Panc1 (cell line): ENCODE results near the gene UBE2V1. TPM values are rescaled to one million over a fixed set of nuclear protein-coding genes. Genes with fewer than 3 reads are reported as not detected.

Source experiments
- ATAC-seq: fragments of 200-7000 bp; cut with Tn5 transposase; 2 replicates; pipeline ENCODE4 v1.9.1; 2020; ENCODE audit warnings: mild to moderate bottlenecking, moderate library complexity
- BruUV-seq: library from RNA; stranded (reverse); fragments of 400-500 nt; replicated peaks from 2 replicates; lab custom pipeline; 2021; lab: Mats Ljungman, UMichigan
- CTCF ChIA-PET: fragments of 300-600 bp; sonication (Branson Sonifier 250); formaldehyde crosslinking; loops from one replicate; lab custom pipeline; 2022; ENCODE audit warnings: antibody characterized with exemption; lab: Charles Lee
- POLR2A ChIA-PET: fragments of 300-600 bp; sonication (Branson Sonifier 250); formaldehyde crosslinking; loops from one replicate; lab custom pipeline; 2022; ENCODE audit warnings: antibody characterized with exemption; lab: Charles Lee
- DNase-seq: peaks from one replicate; pipeline ENCODE4 v3.0.0-alpha.2; 2010; ENCODE audit warnings: low read depth, low spot score
- H3K27ac ChIP-seq: 2 replicates; pipeline ENCODE4 v1.5.1; 2011; ENCODE audit warnings: mild to moderate bottlenecking, low read length, inconsistent platforms
- H3K27me3 ChIP-seq: fragments of 200-500 bp; sonication (Bioruptor generic); 2 replicates; pipeline ENCODE4 v1.6.0; 2014; ENCODE audit warnings: low read length, inconsistent platforms; ENCODE audit not compliant: control insufficient read depth, insufficient read depth
- H3K36me3 ChIP-seq: fragments of 200-500 bp; sonication (Bioruptor generic); 2 replicates; pipeline ENCODE4 v1.5.1; 2014; ENCODE audit warnings: inconsistent platforms, mild to moderate bottlenecking, low read length, moderate library complexity; ENCODE audit not compliant: control insufficient read depth, insufficient read depth
- H3K4me1 ChIP-seq: 2 replicates; pipeline ENCODE4 v1.5.1; 2011; ENCODE audit warnings: inconsistent platforms, mild to moderate bottlenecking, low read length, moderate library complexity; ENCODE audit not compliant: control insufficient read depth, insufficient read depth
- H3K4me3 ChIP-seq, 2 experiments: 2 replicates each; pipeline ENCODE4 v1.5.1; 2011 to 2012; ENCODE audit warnings: low read depth in 2 of 2, low read length in 2 of 2, mild to moderate bottlenecking in 2 of 2, inconsistent platforms in 1 of 2, moderate library complexity in 1 of 2
- H3K9me3 ChIP-seq: fragments of 200-500 bp; sonication (Bioruptor generic); 2 replicates; pipeline ENCODE4 v1.5.1; 2014; ENCODE audit warnings: low read depth, mild to moderate bottlenecking, inconsistent platforms, low read length, moderate library complexity; ENCODE audit not compliant: control insufficient read depth, insufficient read depth
- POLR2AphosphoS5 ChIP-seq: IDR thresholded peaks from 2 replicates; pipeline ENCODE4 v1.6.1; 2012; ENCODE audit warnings: mild to moderate bottlenecking, low read depth, low read length, moderate library complexity
- SIN3A ChIP-seq: IDR thresholded peaks from 2 replicates; pipeline ENCODE4 v1.6.1; 2012; ENCODE audit warnings: low read depth, mild to moderate bottlenecking, low read length, moderate library complexity, borderline replicate concordance; ENCODE audit not compliant: insufficient read depth
- TCF7L2 ChIP-seq: IDR thresholded peaks from 2 replicates; pipeline ENCODE4 v1.6.1; 2011; ENCODE audit warnings: mild to moderate bottlenecking, low read depth, low read length, inconsistent platforms
- in situ Hi-C: cut with HindIII; loops from 2 replicates; pipeline ENCODE4 v1.10.0; 2016; ENCODE audit warnings: low sequenced_read_pairs, low pct_unique_long_range_greater_than_20kb
- intact Hi-C: fragments of 100-400 bp; cut with micrococcal nuclease; formaldehyde crosslinking; loops from one replicate; pipeline ENCODE4 v1.10.0; 2022; ENCODE audit not compliant: unreplicated experiment
- total RNA-seq: library from RNA; stranded (reverse); gene quantifications from one replicate; pipeline ENCODE4 v1.2.1, GENCODE V29; 2021; ENCODE audit not compliant: unreplicated experiment
- TF ChIP-seq, protein P1 (sequence below), 2 experiments: IDR thresholded peaks; 2 replicates each; pipeline ENCODE4 v1.6.1; 2011 to 2012; ENCODE audit warnings: low read depth in 2 of 2, control low read depth in 1 of 2, low read length in 1 of 2, mild to moderate bottlenecking in 1 of 2, moderate library complexity in 1 of 2; ENCODE audit not compliant: insufficient read depth in 1 of 2
- TF ChIP-seq, protein P2 (sequence below): fragments of 450-650 bp; IDR thresholded peaks from 2 replicates; pipeline ENCODE4 v1.5.1; 2017; ENCODE audit warnings: mild to moderate bottlenecking

Gene UBE2V1
- total RNA-seq, 1 experiment from 2014 or later: 115 TPM

DNA sequence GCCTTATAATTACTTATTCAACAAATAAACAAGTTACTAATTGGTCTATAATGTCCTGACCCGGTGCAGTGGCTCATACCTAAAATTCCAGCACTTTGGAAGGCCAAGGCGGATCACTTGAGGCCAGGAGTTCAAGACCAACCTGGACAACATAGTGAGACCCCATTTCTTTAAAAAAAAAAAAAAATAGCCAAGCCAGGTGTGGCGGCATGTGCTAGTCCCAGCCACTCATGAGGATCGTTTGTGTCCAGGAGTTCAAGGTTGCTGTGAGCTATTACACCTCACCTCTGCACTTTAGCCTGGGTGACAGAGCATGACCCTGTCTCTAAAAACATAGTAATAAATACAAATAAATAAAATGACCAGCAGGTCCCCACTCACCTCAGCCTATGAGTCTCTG, 9.8 kb upstream of the UBE2V1 start:
- Histone ChIP-seq H3K4me3 (no peak overlapping the region), H3K36me3 (peaks cover 17% of the 10 kb centered on the region), H3K27me3 (no peaks in the 10 kb centered on the region), H3K4me1 (peaks cover 19% of the 10 kb centered on the region), H3K27ac (peak overlapping the region; percentile 34; the same call in 1 of the 2 replicates), H3K9me3 (no peaks in the 10 kb centered on the region)
- no TSS peak for BruUV-seq
- ATAC-seq (no peak), DNase-seq (no peak)
- TF ChIP-seq POLR2AphosphoS5 (peak; percentile 24; the same call in 1 of the 2 replicates), SIN3A (no peak)
- intact Hi-C loops (no loop called here), in situ Hi-C loops (no loop called here)
- ChIA-PET POLR2A (interaction anchor here (0.6 to 1.1 kb wide), 3 partner anchors 29 to 135 kb away, joined by 3 to 4 read pairs (median 3); no protein-coding TSS in a partner anchor), CTCF (interaction anchor here (0.6 to 0.7 kb wide), 5 partner anchors 43 to 458 kb away, joined by 3 to 6 read pairs (median 3); no protein-coding TSS in a partner anchor)

DNA sequence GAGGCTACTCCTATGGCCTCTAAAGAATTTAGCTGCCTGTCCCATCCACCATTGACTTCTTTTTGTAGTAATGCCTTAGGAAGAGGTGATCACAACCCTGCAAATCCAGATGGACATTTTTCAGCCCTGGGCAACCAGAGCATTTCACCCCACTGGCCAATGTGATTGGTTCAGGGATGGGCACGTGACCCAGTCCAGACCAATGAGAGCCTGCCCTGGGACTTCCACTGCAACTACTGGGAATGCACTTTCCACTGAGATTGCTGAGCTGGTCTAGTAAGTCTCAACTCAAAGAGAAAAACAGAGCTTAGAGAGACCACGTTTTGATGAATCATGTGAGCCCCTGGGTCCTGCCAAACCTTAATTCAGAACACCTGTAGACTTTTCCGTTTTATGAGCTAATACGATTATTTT, 8.9 kb upstream of the UBE2V1 start:
- intact Hi-C loops: loop anchor here (1.0 kb wide), 1 partner anchor 47 kb away; no protein-coding TSS in a partner anchor
- peaks cover 19% of the 10 kb centered on the region for H3K4me1 ChIP-seq
- ATAC-seq (peak; percentile 81), DNase-seq (no peak)
- ChIA-PET POLR2A (interaction anchor here (1.1 kb wide), 2 partner anchors 30 to 31 kb away, joined by 3 to 4 read pairs; no protein-coding TSS in a partner anchor), CTCF (interaction anchor here (0.6 to 2.8 kb wide), 5 partner anchors 20 to 57 kb away, joined by 3 to 27 read pairs (median 4); no protein-coding TSS in a partner anchor)
- in situ Hi-C loops: no loop called here
- H3K27ac ChIP-seq: peak overlapping the region; percentile 77
- H3K27me3 ChIP-seq: no peaks in the 10 kb centered on the region
- TF ChIP-seq SIN3A (no peak), POLR2AphosphoS5 (peak; percentile 34)
- TF ChIP-seq, protein P1, sequence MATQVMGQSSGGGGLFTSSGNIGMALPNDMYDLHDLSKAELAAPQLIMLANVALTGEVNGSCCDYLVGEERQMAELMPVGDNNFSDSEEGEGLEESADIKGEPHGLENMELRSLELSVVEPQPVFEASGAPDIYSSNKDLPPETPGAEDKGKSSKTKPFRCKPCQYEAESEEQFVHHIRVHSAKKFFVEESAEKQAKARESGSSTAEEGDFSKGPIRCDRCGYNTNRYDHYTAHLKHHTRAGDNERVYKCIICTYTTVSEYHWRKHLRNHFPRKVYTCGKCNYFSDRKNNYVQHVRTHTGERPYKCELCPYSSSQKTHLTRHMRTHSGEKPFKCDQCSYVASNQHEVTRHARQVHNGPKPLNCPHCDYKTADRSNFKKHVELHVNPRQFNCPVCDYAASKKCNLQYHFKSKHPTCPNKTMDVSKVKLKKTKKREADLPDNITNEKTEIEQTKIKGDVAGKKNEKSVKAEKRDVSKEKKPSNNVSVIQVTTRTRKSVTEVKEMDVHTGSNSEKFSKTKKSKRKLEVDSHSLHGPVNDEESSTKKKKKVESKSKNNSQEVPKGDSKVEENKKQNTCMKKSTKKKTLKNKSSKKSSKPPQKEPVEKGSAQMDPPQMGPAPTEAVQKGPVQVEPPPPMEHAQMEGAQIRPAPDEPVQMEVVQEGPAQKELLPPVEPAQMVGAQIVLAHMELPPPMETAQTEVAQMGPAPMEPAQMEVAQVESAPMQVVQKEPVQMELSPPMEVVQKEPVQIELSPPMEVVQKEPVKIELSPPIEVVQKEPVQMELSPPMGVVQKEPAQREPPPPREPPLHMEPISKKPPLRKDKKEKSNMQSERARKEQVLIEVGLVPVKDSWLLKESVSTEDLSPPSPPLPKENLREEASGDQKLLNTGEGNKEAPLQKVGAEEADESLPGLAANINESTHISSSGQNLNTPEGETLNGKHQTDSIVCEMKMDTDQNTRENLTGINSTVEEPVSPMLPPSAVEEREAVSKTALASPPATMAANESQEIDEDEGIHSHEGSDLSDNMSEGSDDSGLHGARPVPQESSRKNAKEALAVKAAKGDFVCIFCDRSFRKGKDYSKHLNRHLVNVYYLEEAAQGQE (IDR thresholded peaks at IDR 0.05; ENCODE audit: insufficient read depth in 1 of 2, low read depth in 2 of 2, low read length in 1 of 2): no peak
- BruUV-seq: no TSS peak
- H3K4me3 ChIP-seq: no peak overlapping the region
- H3K36me3 ChIP-seq: peaks cover 15% of the 10 kb centered on the region
- no peaks in the 10 kb centered on the region for H3K9me3 ChIP-seq

DNA sequence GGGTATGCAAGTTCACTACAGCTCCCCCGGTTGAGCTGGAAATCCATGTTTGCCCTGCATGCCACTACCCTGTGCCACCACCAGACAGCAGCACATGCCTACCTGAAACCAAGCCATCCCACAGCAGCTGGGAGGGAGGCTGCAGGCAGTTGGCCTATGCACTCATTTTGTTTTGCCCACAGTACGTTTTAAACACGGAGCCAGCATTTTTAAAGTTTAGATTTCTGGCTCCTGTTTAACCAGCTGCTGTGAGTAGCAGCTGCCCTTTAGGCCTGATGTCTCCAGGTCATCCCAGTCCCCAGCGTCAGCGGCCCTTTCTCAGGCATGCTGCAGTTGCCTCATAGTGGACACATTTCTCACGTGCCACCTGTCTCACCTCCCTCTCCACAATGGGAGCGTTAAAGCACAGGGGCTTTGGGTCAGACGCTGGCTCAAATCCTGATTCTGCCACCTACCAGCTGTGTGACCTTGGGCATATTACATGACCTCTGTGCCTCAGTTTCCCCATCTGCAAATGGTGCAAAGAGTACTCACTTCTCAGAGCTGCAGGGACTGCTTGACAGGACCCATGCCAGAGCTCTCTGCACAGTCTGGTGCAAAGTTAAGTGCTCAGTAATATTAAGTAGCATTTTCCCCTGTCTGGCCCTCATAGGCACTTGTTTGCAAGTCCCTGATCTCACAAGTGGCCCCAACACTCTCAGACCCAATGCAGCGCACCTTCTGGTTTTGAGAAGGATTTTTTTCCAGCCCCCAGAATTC, 8.2 kb upstream of the UBE2V1 start:
- peak overlapping the region; percentile 77 for H3K27ac ChIP-seq
- POLR2A ChIA-PET: interaction anchor here (0.7 kb wide), 1 partner anchor 60 kb away, joined by 4 read pairs; no protein-coding TSS in a partner anchor

More for the DNA sequence above, 8.2 kb upstream of the UBE2V1 start:
- CTCF ChIA-PET: interaction anchor here (1.0 to 2.8 kb wide), 7 partner anchors 17 to 58 kb away, joined by 4 to 27 read pairs (median 7); no protein-coding TSS in a partner anchor
- TF ChIP-seq, protein P2, sequence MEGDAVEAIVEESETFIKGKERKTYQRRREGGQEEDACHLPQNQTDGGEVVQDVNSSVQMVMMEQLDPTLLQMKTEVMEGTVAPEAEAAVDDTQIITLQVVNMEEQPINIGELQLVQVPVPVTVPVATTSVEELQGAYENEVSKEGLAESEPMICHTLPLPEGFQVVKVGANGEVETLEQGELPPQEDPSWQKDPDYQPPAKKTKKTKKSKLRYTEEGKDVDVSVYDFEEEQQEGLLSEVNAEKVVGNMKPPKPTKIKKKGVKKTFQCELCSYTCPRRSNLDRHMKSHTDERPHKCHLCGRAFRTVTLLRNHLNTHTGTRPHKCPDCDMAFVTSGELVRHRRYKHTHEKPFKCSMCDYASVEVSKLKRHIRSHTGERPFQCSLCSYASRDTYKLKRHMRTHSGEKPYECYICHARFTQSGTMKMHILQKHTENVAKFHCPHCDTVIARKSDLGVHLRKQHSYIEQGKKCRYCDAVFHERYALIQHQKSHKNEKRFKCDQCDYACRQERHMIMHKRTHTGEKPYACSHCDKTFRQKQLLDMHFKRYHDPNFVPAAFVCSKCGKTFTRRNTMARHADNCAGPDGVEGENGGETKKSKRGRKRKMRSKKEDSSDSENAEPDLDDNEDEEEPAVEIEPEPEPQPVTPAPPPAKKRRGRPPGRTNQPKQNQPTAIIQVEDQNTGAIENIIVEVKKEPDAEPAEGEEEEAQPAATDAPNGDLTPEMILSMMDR: peak; percentile 96
- TF ChIP-seq TCF7L2 (no peak), POLR2AphosphoS5 (peak; percentile 88)
- TF ChIP-seq, protein P1 (IDR thresholded peaks at IDR 0.05; ENCODE audit: insufficient read depth in 1 of 2, low read depth in 2 of 2, low read length in 1 of 2): no peak
- peaks cover 7% of the 10 kb centered on the region for H3K36me3 ChIP-seq
- in situ Hi-C loops (no loop called here), intact Hi-C loops (loop anchor here (1.0 kb wide), 1 partner anchor 48 kb away; no protein-coding TSS in a partner anchor)
- no TSS peak for BruUV-seq
- H3K9me3 ChIP-seq: no peaks in the 10 kb centered on the region
- DNase-seq: no peak
- no peak overlapping the region for H3K4me3 ChIP-seq
- peak; percentile 88 for ATAC-seq
- no peaks in the 10 kb centered on the region for H3K27me3 ChIP-seq
- H3K4me1 ChIP-seq: peaks cover 21% of the 10 kb centered on the region
